HG03097 (cell line): Measurements from ENCODE around the gene NSUN4.
"Not testable (repeated sequence)": the region's sequence is repeated elsewhere in the genome, so short reads cannot be mapped to it uniquely, and the experiment has no call there.

Experiments
- ATAC-seq: cut with Tn5 transposase; IDR thresholded peaks from one replicate; pipeline ENCODE4 v1.9.1; 2021; ENCODE audit not compliant: unreplicated experiment, low FRiP score

NSUN4 gene

GRCh38 chr1:46364612-46365011, 24.0 kb downstream of the NSUN4 start:
- ATAC-seq: no peak

- not testable (repeated sequence) for ATAC-seq
Observed at GRCh38 chr1:46365796-46366195, 25.2 kb downstream of the NSUN4 start.

GRCh38 chr1:46367072-46367471, 26.5 kb downstream of the NSUN4 start:
- ATAC-seq: no peak

- not testable (repeated sequence) for ATAC-seq
Observed at GRCh38 chr1:46367701-46368100, 27.1 kb downstream of the NSUN4 start.

- ATAC-seq: no peak
Observed at GRCh38 chr1:46368791-46369190, 28.2 kb downstream of the NSUN4 start.

GRCh38 chr1:46369542-46370213, 29.1 kb downstream of the NSUN4 start:
- ATAC-seq: no peak

- no peak for ATAC-seq
Observed at GRCh38 chr1:46370214-46370633, 29.6 kb downstream of the NSUN4 start.

GRCh38 chr1:46372431-46372830, 31.8 kb downstream of the NSUN4 start:
- ATAC-seq: no peak

GRCh38 chr1:46379996-46380395, 39.4 kb downstream of the NSUN4 start:
- no peak for ATAC-seq

- no peak for ATAC-seq
Observed at GRCh38 chr1:46380508-46380907, 39.9 kb downstream of the NSUN4 start.

- no peak for ATAC-seq
Observed at GRCh38 chr1:46393510-46393909, 52.9 kb downstream of the NSUN4 start.

- no peak for ATAC-seq
Observed at GRCh38 chr1:46394108-46394871, 53.7 kb downstream of the NSUN4 start, which contains the start of gene FAAH. TSS of gene FAAH (plus strand) at chr1:46394317. CDS start at chr1:46394349, 32 bp downstream.

GRCh38 chr1:46394872-46395465, 54.4 kb downstream of the NSUN4 start:
- ATAC-seq: no peak

GRCh38 chr1:46396441-46397398, 56.1 kb downstream of the NSUN4 start:
- ATAC-seq: no peak

GRCh38 chr1:46399307-46399706, 58.7 kb downstream of the NSUN4 start:
- ATAC-seq: no peak

GRCh38 chr1:46400421-46400820, 59.8 kb downstream of the NSUN4 start:
- ATAC-seq: no peak

GRCh38 chr1:46401154-46401913, 60.7 kb downstream of the NSUN4 start:
- no peak for ATAC-seq

- no peak for ATAC-seq
Observed at GRCh38 chr1:46401964-46402626, 61.5 kb downstream of the NSUN4 start.

- no peak for ATAC-seq
Observed at GRCh38 chr1:46403916-46404315, 63.3 kb downstream of the NSUN4 start.
